Vagina (tissue), 2 donors: ENCODE measurements around the gene PLEKHG2.
A peak's percentile ranks its signal among the peaks of the same experiment; 100 is the strongest.

Experiments
- POLR2A ChIP-seq, 2 donors: fragments of 450-650 bp; IDR thresholded peaks; one replicate each; pipeline ENCODE4 v1.6.1; 2017; ENCODE audit warnings: antibody characterized with exemption in 2 of 2, mild to moderate bottlenecking in 2 of 2, moderate library complexity in 2 of 2
- POLR2AphosphoS5 ChIP-seq, 2 donors: sonication (generic); formaldehyde crosslinking; IDR thresholded peaks; one replicate each; pipeline ENCODE4 v1.9.0; 2017; ENCODE audit warnings: antibody characterized with exemption in 2 of 2, mild to moderate bottlenecking in 2 of 2, low read depth in 1 of 2; ENCODE audit not compliant: insufficient read depth in 1 of 2
- TF ChIP-seq, protein P1 (sequence below), 3 experiments: fragments of 450-650 bp in 2 of 3; fragments of 200-600 bp in 1 of 3; sonication (generic) in 1 of 3; IDR thresholded peaks; one replicate each; pipeline ENCODE4 v1.5.1; 2017 to 2019; ENCODE audit warnings: antibody characterized with exemption in 3 of 3, mild to moderate bottlenecking in 2 of 3, moderate library complexity in 2 of 3

DNA sequence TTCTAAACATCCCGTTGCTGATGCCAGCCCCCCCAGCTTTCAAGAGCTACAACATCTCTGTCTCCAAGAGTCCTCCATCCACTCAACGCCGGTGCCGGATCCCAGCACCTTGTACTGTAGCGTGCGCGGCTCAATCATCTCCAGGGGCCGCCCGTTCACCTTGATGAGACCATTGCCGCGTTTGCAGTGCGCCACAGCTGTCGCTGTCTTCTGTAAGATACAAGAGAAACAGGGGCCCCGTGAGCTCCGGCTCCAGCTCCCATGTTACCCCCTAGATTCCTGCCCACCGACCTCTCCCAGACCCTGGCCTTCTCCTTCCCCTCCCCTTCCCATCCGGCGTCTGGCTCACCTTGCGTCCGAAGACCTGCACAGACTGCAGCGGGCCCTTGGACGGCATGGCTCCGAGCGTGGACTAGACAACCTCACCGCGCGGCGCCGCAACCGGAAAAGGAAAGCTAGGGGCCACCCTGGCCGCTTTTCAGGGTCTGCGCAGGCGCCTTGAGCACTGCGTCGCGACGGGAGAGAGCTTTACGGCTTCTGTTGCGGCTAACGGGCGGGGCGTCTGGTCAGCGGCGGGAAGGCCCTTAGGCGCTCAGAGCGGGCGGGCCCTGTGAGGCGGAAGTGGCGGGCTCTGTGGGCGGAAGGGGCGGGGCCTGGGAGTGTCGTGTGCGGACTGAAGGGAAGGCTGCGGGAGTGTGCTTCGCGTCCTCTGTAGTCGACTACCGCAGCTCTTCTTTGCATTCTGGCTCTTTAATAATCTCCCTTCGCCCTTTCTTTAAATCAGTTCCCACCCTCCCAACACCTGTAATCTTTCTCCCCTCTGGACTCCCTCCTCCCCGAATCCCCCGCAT lies 23.3 kb downstream of the PLEKHG2 start, which contains the start of gene RPS16:
- TF ChIP-seq POLR2A (IDR thresholded peaks at IDR 0.05) (peak in 1 of 2 donors; percentile 70), POLR2AphosphoS5 (IDR thresholded peaks at IDR 0.05; ENCODE audit: insufficient read depth in 1 of 2, low read depth in 1 of 2) (peak; percentile 99)
- TF ChIP-seq, protein P1, sequence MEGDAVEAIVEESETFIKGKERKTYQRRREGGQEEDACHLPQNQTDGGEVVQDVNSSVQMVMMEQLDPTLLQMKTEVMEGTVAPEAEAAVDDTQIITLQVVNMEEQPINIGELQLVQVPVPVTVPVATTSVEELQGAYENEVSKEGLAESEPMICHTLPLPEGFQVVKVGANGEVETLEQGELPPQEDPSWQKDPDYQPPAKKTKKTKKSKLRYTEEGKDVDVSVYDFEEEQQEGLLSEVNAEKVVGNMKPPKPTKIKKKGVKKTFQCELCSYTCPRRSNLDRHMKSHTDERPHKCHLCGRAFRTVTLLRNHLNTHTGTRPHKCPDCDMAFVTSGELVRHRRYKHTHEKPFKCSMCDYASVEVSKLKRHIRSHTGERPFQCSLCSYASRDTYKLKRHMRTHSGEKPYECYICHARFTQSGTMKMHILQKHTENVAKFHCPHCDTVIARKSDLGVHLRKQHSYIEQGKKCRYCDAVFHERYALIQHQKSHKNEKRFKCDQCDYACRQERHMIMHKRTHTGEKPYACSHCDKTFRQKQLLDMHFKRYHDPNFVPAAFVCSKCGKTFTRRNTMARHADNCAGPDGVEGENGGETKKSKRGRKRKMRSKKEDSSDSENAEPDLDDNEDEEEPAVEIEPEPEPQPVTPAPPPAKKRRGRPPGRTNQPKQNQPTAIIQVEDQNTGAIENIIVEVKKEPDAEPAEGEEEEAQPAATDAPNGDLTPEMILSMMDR (IDR thresholded peaks at IDR 0.05) = peak in 1 of 3 experiments; percentile 21
